ENCODE measurements around the gene PNPLA7. TPM values are rescaled to one million over a fixed set of nuclear protein-coding genes. Genes with fewer than 3 reads are reported as not detected.

Gene PNPLA7
- total and polyA plus RNA-seq, 7 donors: 1.8 to 12.2 (median 8.2) TPM

DNA sequence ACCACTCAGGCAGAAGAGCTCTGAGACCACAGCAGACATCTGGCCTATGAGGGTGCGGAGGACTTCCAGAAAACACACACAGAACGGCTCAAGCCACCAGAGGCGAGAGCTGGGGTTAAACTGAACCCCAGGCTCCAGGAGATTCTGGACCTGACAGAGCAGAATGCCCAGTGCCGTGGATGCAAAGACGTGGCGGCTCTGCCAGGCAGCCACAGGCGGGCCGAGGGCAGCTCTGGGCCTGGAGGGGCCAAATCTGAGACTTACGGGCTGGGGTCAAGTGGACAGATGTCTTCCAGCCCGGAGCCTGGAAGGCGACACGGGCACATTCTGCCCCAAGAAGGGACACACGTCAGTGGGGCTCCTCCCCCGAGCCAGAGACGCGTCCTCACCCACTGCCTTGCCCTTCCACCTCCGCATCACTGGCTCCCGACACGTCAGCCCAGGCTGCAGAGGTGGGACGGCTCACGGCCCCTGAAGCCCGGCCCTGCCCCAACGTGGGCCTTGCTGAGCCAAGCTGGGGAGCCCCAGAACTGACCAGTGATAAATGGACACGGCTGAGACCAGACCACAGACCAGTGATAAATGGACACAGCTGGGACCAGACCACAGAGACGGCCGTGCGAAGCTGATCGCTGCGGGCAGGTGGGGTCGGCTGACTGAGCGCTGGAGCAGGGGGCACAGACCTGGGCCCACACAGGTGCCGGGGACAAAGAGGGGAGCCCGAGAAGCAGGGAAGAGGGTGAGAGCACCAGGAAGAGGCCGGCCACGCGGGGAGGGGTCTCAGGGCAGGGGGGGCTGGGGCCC, 50.1 kb downstream of the PNPLA7 start:
- H3K27ac ChIP-seq: no peak overlapping the region
- H3K4me1 ChIP-seq: no peaks in the 10 kb centered on the region
- no peak for TF ChIP-seq POLR2AphosphoS5 (IDR thresholded peaks at IDR 0.05)
- TF ChIP-seq EP300 (IDR thresholded peaks at IDR 0.05): no peak
- TF ChIP-seq POLR2A (IDR thresholded peaks at IDR 0.05): no peak
- TF ChIP-seq, protein P1, sequence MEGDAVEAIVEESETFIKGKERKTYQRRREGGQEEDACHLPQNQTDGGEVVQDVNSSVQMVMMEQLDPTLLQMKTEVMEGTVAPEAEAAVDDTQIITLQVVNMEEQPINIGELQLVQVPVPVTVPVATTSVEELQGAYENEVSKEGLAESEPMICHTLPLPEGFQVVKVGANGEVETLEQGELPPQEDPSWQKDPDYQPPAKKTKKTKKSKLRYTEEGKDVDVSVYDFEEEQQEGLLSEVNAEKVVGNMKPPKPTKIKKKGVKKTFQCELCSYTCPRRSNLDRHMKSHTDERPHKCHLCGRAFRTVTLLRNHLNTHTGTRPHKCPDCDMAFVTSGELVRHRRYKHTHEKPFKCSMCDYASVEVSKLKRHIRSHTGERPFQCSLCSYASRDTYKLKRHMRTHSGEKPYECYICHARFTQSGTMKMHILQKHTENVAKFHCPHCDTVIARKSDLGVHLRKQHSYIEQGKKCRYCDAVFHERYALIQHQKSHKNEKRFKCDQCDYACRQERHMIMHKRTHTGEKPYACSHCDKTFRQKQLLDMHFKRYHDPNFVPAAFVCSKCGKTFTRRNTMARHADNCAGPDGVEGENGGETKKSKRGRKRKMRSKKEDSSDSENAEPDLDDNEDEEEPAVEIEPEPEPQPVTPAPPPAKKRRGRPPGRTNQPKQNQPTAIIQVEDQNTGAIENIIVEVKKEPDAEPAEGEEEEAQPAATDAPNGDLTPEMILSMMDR (IDR thresholded peaks at IDR 0.05): no peak
- DNase-seq: no peak
- intact Hi-C loops (cut with DNase I): no loop called here
- WGBS, 2 donors: 93 to 95% methylated on average over 36 of the region's 36 CpGs
- H3K27me3 ChIP-seq: no peaks in the 10 kb centered on the region
- H3K36me3 ChIP-seq: peaks cover 0 to 34% (median 0%) of the 10 kb centered on the region in 4 donors
- no peaks in the 10 kb centered on the region for H3K9me3 ChIP-seq
- H3K4me3 ChIP-seq: no peak overlapping the region

DNA sequence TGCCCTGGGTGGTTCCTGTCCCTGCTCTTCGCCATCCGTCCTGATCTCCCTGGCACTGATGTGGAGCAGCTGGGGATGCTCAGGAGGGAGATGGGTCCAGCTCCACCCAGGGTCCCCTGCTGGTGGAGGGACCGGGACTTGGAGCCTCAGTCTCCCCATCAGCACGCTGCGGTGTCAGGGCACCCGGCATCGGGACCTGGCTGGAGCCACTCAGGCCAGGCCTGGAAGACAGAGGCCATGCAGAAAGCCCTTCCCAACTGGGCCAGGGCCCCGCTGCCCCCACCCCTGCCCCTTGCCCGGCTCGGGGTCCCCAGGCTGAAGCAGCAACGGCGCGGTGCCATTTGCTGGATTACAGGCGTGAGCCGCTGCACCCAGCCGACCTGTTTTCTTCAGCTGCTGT, 50.8 kb downstream of the PNPLA7 start:
- Histone ChIP-seq H3K4me1 (no peaks in the 10 kb centered on the region), H3K9me3 (no peaks in the 10 kb centered on the region), H3K4me3 (no peak overlapping the region), H3K36me3 (peaks cover 0 to 34% (median 0%) of the 10 kb centered on the region in 4 donors), H3K27me3 (no peaks in the 10 kb centered on the region), H3K27ac (no peak overlapping the region)
- TF ChIP-seq POLR2AphosphoS5 (IDR thresholded peaks at IDR 0.05) (no peak), POLR2A (IDR thresholded peaks at IDR 0.05) (no peak), EP300 (IDR thresholded peaks at IDR 0.05) (no peak)
- TF ChIP-seq, protein P1 (IDR thresholded peaks at IDR 0.05): no peak
- intact Hi-C loops (cut with DNase I): no loop called here
- DNase-seq: no peak
- 92 to 93% methylated on average over 16 of the region's 16 CpGs for WGBS, 2 donors

DNA sequence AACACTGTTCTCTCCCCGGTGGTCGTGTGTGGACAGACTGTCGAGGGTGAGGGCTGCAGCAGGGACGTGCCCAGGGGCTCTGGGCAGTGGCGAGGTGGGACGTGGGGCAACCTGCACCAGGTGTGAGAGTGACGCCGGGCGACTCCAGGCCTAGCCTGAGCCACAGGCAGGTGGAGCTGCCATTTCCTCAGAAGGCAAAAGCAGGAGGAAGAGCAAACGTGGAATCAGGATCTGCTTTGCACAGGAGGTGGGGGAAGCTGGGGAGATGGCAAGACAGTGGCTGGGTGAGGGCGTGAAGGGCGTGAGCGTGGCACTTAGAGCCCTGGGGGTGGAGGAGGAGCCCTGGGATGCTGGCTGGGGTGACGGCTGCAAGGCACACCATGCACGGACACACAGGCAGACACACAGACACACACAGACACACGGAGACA, 51.5 kb downstream of the PNPLA7 start:
- TF ChIP-seq POLR2A (IDR thresholded peaks at IDR 0.05): no peak
- TF ChIP-seq POLR2AphosphoS5 (IDR thresholded peaks at IDR 0.05): no peak
- TF ChIP-seq EP300 (IDR thresholded peaks at IDR 0.05): no peak
- TF ChIP-seq, protein P1 (IDR thresholded peaks at IDR 0.05): no peak
- Histone ChIP-seq H3K4me3 (no peak overlapping the region), H3K9me3 (no peaks in the 10 kb centered on the region), H3K4me1 (no peaks in the 10 kb centered on the region), H3K27ac (no peak overlapping the region), H3K27me3 (no peaks in the 10 kb centered on the region), H3K36me3 (peaks cover 0 to 34% (median 0%) of the 10 kb centered on the region in 4 donors)
- no peak for DNase-seq
- intact Hi-C loops (cut with DNase I): no loop called here
- WGBS, 2 donors: 89 to 91% methylated on average over 16 of the region's 16 CpGs

DNA sequence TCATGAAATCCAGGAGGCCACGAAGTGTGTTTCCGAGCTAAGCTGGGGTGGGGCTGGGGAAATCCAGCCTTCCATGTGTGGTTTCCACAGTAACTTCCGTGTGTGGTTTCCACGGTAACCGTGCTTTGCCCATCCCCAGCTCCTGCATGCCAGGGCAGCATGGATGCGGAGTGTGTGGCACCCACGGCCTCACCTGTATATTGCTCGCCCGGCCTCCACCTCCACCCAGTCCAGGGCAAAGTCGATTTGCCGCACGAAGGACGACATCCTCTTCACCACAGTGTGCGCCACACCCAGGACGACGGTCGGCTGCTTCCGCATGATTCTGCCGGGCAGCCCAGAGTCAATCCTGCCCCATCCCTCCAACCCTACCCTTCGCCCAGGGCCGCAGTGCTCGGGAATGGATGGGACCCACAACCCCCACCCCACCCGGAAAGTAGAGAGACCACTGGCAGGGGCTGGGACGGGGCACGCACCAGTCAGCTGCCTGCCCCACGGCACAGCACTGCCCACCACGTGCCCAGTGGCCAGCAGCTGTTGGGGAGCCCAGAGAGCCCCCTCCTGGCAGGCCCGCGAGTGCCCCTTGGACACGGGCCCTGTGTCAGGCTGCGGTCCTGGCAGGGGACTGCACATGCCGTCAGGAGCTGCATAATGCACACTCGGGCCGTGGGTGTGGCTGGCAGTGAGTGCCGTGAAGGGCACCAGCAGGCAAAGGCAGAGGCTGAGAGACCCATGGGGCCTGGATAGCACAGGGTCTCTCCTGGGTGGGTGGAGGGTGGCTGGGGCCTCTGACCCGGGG, 52.1 kb downstream of the PNPLA7 start:
- intact Hi-C loops (cut with DNase I): no loop called here
- Histone ChIP-seq H3K27ac (no peak overlapping the region), H3K27me3 (no peaks in the 10 kb centered on the region), H3K4me3 (no peak overlapping the region), H3K4me1 (no peaks in the 10 kb centered on the region), H3K36me3 (peaks cover 0 to 34% (median 0%) of the 10 kb centered on the region in 4 donors), H3K9me3 (no peaks in the 10 kb centered on the region)
- 81 to 87% methylated on average over 36 of the region's 36 CpGs for WGBS, 2 donors
- TF ChIP-seq POLR2AphosphoS5 (IDR thresholded peaks at IDR 0.05) (no peak), EP300 (IDR thresholded peaks at IDR 0.05) (no peak), POLR2A (IDR thresholded peaks at IDR 0.05) (no peak)
- TF ChIP-seq, protein P1 (IDR thresholded peaks at IDR 0.05): no peak
- no peak for DNase-seq
